GM12875 (cell line): Measurements from ENCODE around the gene TRIP12.

ENCODE experiments used
- H3K4me3 ChIP-seq: one replicate; pipeline ENCODE4 v1.5.1; 2011; ENCODE audit warnings: low read depth, low read length, control low read depth
- TF ChIP-seq, protein P1 (sequence below): IDR thresholded peaks from 2 replicates; pipeline ENCODE4 v1.5.1; 2011; ENCODE audit warnings: low read depth, mild to moderate bottlenecking, control low read depth, inconsistent platforms, low read length, moderate library complexity, borderline replicate concordance; ENCODE audit not compliant: insufficient read depth

Gene TRIP12

DNA sequence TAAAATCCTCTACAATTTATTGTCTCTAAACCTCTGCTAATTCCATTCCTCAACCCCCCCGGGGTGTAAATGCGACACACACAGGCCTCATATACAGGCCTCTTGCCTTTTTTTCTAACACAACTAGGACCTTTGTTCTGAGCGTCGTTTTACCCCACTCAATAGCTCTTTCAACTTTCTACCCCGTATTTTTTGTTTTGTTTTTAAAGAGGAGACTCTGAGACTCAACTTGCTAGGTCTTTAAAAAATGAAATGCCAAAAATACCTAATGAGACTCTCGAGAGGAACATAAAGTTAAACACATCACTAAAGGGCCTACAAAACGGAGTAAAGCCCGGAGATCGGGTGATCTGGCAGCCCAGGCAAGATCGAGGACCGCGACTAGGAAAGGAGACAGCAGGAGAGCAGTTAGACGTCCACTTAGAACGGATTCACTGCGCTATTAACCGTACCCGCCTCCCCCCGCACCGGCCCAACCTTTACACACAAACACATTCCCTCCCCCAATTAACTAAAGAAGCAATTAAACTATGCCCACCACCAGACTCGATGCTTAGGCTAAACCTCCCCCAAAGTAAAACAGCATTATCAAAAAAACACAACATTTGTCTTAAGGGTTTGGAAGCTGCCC lies 1.7 kb downstream of the TRIP12 start:
- peak overlapping the region; percentile 77 for H3K4me3 ChIP-seq
- TF ChIP-seq, protein P1, sequence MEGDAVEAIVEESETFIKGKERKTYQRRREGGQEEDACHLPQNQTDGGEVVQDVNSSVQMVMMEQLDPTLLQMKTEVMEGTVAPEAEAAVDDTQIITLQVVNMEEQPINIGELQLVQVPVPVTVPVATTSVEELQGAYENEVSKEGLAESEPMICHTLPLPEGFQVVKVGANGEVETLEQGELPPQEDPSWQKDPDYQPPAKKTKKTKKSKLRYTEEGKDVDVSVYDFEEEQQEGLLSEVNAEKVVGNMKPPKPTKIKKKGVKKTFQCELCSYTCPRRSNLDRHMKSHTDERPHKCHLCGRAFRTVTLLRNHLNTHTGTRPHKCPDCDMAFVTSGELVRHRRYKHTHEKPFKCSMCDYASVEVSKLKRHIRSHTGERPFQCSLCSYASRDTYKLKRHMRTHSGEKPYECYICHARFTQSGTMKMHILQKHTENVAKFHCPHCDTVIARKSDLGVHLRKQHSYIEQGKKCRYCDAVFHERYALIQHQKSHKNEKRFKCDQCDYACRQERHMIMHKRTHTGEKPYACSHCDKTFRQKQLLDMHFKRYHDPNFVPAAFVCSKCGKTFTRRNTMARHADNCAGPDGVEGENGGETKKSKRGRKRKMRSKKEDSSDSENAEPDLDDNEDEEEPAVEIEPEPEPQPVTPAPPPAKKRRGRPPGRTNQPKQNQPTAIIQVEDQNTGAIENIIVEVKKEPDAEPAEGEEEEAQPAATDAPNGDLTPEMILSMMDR, result no peak

DNA sequence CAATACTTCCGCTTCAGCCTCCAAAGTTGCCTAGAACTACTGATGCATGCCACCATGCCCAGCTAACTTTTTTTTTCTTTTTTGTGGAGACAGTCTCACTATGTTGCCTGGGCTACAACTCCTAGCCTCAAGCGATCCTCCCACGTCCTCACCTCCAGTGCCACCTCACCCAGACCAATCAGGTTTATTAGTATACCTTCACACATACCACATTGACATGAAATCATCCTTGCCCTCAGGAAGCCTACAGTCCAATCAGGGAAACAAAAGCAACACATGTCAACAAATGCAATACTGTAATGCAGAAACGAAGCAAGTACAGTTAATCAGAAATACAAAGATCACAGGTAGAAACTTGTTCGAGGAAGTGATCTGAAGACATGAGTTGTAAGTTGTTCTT lies 4.0 kb downstream of the TRIP12 start:
- TF ChIP-seq, protein P1, result no peak
- H3K4me3 ChIP-seq, result no peak overlapping the region

DNA sequence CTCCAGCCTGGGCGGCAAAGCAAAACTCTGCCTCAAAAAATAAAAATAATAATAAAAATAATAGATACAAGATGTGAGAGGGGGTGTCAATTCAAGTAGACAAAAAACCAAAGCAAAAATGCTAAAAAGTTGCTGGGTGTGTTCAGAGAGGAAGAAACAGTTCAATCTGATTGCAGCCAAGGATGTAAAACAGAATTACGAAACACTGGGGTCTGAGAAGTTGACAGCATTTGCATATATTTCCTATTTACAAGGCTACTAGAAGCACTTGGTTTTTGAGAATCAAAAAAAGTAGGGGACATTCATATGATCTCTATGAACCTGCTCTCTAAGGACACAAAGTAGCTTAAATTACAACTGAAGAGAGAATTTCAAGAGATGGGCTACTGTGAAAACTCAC lies 7.6 kb downstream of the TRIP12 start:
- no peak overlapping the region for H3K4me3 ChIP-seq
- TF ChIP-seq, protein P1, result no peak

DNA sequence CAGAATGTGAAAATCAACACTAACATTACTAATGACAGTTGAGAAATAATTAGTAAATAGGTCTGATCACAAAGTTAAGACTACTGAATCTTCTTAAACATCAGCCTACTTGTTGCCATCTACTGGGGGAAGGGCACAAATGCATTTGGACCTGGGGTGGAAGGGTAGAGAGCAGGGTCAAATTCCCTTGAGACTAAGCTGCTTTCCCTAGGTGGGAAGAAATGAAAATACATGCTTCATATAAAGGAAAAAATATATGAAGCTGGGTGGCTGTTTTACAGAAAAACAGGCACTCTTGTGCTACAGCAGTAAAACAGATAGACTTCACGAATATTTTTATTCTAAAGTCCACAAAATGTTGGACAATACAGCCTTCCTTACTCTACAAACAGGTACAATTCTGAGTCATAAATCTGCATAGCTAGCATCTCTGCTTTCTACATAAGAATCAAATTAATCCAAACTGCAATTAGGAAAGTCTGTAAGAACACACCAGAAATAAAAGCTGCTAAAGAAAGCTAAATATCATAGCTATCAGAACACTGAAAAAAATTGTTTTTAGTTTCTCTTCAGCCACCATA lies 10.9 kb downstream of the TRIP12 start:
- no peak overlapping the region for H3K4me3 ChIP-seq
- TF ChIP-seq, protein P1, result peak; percentile 50; the same call in 1 of the 2 replicates

DNA sequence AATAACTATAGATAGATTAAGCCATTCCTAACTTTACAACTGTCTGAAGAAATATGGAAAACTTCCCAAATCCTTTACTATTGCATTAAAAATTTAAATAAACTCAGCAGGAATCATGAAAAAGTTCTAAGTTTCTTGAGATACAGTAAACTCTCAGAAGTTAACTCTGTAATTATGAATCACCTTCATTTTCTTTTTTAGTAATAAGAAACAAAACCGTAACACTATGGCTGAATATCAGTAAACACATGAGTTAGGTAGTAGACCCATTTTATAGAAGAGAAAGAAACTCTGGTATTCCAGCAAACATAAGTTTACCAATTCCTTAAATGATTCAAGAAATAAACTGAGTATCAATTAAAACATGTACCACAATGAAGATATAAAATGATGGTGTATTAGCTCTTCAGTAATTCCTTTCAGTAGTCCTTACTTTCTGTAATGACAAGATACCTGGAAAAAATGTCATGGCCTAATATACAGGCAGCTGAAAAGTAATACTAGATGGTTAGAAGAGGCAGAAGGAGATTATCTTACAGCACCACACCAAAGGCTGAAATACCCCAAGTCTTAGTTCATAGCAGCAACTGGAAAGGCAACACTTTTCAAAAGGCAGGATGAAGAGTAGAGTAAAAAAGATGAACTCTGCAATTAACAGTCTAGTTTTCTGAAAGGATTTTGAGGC lies 11.5 kb downstream of the TRIP12 start:
- H3K4me3 ChIP-seq, result no peak overlapping the region
- TF ChIP-seq, protein P1, result no peak

DNA sequence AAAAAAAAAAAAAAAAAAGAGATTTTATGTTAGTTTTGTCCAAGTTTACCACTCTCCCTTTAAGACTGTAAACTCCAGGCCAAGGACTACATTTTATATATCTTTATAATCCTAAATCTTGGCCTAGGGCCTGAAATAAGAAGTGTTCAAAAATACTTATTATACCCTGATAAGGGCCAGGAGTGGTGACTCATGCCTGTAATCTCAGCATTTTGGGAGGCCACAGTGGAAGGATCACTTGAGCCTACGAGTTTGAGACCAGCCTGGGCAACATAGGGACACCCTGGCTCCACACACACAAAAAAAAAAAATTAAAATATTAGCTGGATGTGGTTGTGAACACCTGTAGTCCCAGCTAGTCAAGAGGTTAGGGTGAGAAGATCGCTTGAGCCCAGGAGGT lies 12.7 kb downstream of the TRIP12 start:
- TF ChIP-seq, protein P1, result no peak

DNA sequence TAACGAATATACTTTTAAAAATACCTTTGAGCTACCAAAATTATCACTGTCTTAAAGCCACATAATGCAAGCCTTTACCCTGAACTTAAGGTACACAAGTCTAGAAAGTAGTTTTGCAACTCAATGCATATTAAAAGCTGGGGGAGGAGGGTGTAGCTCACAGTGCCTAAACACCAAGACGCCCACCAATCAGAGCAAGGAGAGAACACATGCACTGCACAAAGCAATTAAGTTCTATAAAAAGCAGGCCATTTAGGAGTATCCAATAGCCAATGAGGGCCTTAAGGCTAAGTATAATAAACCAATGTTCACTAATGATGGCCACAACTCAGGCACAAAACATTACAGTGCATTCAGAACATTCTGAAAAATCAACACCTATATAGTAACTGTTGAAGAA lies 16.2 kb downstream of the TRIP12 start:
- TF ChIP-seq, protein P1, result no peak
- H3K4me3 ChIP-seq, result no peak overlapping the region

More for the DNA sequence above, 12.7 kb downstream of the TRIP12 start:
- no peak overlapping the region for H3K4me3 ChIP-seq
